EH (cell line): Measurements from ENCODE around the gene NPHP4.

Source experiments
- DNase-seq: peaks from one replicate; pipeline ENCODE4 v3.0.0-alpha.2; 2015; ENCODE audit warnings: low read depth

NPHP4 gene

DNA sequence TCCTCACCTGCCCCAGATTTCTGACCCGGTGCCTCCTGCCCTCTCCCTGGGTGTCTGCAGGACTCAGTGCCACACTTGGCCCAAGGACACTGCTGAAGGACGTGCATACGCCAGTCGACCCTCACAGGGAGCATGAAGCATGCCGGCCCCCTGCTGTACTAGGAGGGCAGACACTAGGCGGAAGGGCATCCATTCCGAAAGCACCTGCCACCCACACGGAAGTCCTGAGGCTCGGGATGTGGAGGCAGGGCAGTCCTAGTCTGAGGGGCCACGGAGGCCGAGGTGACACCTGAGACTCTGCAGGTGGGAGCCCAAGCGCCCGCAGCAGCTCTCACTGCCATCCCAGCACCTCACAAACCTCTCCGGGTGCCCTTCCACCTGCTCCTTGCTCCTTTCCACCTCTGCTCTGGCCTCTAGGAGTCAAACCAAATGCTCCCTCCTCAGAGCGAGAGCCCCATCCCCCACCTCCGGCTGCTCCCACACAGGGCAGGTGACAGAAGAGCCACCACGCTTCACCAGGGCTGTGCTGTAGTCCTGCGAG is 2.4 kb downstream of the NPHP4 start:
- DNase-seq, result no peak

DNA sequence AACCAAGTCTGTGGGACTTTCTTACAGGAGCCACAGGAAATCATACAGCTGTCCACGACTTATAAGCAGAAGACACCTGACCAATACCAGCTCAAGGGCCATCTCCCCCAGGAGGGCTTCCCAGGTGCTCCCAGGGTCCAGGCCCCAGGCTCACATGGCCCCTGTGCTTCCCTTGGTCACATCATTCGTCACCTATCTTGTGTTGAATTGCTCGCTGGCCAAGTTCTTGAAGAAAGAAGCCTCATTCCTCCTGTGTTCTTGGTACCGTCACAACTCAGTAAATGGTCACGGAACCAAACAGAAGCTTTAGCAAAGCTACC is 3.0 kb downstream of the NPHP4 start:
- no peak for DNase-seq

GRCh38 chr1:5988596-5989285 is 3.5 kb downstream of the NPHP4 start:
- DNase-seq, result no peak

- no peak for DNase-seq
Measured at GRCh38 chr1:5986018-5986417, 6.2 kb downstream of the NPHP4 start.

- DNase-seq, result no peak
Measured at GRCh38 chr1:5985250-5985649, 7.0 kb downstream of the NPHP4 start.

DNA sequence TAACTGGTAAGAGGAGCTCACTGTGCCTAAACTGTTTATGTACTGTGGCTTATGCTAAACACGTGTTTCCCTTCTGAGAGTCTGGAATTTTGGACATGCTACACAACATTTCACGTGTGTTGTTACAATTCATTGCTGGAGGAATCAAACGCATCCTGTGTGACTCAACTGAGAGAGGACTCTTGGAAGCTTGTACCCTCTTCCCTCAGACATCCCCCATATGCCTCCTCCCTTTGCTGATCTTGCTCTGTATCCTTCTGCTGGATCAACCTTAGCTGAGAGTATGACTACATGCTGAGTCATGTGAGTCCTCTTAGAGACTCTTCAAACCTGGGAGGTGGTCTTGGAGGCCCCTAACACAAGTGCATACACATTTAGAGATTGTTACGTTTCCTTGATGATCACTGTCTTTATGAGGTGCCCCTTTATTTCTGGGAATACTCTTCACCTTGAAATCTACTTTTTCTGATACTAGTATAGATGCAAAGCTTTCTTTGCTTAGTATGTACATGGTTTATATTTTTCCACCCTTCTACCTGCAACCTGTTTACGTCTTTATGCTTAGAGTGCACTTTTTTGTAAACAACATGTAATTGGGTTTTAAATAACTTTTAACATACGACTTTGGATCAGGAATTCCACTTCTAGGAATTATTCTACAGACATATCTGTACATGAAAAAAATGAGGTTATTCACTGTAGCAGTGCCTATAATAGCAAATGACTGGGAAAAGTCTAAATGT is 8.7 kb downstream of the NPHP4 start:
- DNase-seq, result peak; percentile 77

DNA sequence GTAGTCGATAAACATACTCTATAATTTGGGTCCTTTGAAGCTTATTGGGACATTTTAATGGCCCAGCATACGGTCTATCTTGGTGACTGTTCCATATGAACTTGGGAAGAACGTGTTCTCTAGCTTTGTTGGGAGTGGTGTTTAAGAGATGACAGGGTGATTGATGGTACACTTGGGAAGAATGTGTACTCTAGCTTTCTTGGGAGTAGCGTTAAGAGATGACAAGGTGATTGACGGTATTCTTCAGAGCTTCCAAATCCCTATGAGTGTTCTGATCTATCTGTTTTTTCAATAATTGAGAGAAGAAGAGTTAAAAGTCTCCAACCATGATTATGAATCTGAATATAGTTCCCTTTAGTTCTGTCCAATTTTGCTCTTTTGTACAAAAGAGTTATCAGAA is 9.4 kb downstream of the NPHP4 start:
- no peak for DNase-seq

GRCh38 chr1:5982276-5982675 is 9.9 kb downstream of the NPHP4 start:
- DNase-seq, result no peak

- DNase-seq, result no peak
Measured at GRCh38 chr1:5981009-5981380, 11.2 kb downstream of the NPHP4 start.

- DNase-seq, result peak; percentile 52
Measured at GRCh38 chr1:5980314-5981008, 11.8 kb downstream of the NPHP4 start.

- DNase-seq, result no peak
Measured at GRCh38 chr1:5979536-5980313, 12.5 kb downstream of the NPHP4 start.

GRCh38 chr1:5978452-5978851 is 13.8 kb downstream of the NPHP4 start:
- no peak for DNase-seq

GRCh38 chr1:5977494-5978444 is 14.5 kb downstream of the NPHP4 start:
- DNase-seq, result no peak

GRCh38 chr1:5976726-5977493 is 15.3 kb downstream of the NPHP4 start:
- DNase-seq, result no peak

GRCh38 chr1:5976231-5976630 is 16.0 kb downstream of the NPHP4 start:
- no peak for DNase-seq

GRCh38 chr1:5975133-5975880 is 16.9 kb downstream of the NPHP4 start:
- DNase-seq, result peak; percentile 62

DNA sequence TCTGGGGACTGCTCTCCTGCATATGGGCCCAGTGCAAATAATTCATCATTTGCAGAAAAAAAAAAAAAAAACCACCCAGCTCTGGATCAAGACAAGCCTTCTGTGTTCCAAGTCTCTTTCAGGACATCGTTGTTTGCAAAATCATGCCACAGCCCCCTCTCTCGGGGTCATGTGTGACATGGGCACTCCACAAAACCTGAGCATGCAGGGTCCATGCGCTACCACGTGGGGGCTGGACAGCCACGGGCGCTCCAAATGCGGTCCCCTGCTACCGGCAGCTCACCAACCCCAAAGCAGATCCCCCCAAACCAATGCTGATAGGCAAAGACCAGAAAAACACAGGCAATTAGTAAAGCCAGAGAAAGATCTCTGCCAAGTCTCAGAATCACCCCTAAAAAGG is 17.6 kb downstream of the NPHP4 start:
- no peak for DNase-seq

DNA sequence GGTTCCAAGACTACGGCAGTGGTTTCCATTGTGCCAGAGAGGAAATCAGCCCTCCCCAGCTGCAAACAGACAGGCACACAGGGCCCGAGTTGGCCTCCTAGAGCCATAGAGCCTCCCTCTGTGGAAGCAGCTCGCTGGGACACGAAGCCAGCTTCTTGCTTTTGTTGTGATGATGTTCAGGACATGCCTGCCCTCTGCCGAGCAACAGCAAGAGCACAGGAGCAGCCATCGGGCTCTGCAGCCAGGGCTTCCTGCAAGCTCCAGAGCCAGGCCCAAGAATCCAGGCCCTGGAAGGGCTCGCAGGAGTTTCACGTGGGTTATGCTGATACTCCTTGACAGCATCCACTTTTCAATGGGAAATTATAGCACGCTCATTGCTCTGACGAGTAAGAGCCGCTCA is 18.5 kb downstream of the NPHP4 start:
- DNase-seq, result no peak

DNA sequence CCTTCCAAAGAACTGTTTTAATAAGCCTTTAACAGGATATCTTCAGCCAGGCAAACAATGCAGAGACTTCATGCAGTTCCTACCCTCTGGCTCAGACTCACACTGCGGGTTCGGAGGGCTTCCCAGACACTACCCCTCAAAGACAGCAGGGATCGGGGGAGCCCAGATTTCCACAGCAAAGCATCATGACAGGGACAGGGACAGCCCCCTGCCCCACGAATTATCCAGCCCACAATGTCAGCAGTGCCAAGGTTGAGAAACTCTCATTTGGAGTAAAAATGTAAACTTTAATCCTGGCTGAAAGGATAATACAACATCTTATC is 20.1 kb downstream of the NPHP4 start:
- no peak for DNase-seq
